ENCODE measurements around the gene SESTD1.

DNA sequence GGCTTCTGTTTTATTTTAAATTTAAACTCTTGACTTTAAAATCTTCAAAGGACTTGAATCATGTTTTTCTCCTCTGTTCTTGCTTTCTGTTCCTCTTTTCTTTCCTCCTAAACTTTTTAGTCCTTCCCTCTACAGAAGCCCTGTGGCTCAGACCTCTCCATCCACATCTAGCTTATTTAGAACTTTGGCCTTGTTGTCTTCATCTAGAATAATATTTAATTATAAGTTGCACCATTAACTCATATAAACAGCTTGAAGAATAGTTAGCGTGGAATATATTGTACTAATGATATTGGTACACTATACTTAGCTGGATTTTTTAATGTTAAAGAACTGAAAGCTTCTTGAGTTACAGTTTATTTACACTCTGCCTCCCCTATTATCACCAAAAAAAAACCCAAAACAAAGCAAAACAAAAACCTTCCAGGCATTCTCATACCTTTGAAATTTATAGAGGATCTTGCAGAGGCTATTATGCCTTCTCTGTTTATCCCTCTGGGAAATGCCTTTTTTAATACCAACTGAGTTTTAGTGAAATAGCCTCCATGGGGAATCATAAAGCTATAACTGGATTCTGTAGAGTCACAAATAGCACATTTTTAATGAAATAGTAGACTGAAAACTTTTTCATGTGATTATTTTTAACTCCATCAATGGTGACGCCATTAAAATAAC, 205.5 kb downstream of the SESTD1 start:
- TF ChIP-seq EZH2 (IDR thresholded peaks at IDR 0.05; ENCODE audit: insufficient read depth, low read length) = no peak
- TF ChIP-seq, protein P1, sequence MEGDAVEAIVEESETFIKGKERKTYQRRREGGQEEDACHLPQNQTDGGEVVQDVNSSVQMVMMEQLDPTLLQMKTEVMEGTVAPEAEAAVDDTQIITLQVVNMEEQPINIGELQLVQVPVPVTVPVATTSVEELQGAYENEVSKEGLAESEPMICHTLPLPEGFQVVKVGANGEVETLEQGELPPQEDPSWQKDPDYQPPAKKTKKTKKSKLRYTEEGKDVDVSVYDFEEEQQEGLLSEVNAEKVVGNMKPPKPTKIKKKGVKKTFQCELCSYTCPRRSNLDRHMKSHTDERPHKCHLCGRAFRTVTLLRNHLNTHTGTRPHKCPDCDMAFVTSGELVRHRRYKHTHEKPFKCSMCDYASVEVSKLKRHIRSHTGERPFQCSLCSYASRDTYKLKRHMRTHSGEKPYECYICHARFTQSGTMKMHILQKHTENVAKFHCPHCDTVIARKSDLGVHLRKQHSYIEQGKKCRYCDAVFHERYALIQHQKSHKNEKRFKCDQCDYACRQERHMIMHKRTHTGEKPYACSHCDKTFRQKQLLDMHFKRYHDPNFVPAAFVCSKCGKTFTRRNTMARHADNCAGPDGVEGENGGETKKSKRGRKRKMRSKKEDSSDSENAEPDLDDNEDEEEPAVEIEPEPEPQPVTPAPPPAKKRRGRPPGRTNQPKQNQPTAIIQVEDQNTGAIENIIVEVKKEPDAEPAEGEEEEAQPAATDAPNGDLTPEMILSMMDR (IDR thresholded peaks at IDR 0.05; ENCODE audit: insufficient read depth, low read depth, low read length) = no peak
